Ovary (tissue), 3 donors: ENCODE results near the gene NDC80.

Source experiments
- EP300 ChIP-seq: sonication (generic); formaldehyde crosslinking; IDR thresholded peaks from one replicate; pipeline ENCODE4 v1.6.1; 2017; ENCODE audit warnings: antibody characterized with exemption
- POLR2A ChIP-seq: fragments of 450-650 bp; IDR thresholded peaks from one replicate; pipeline ENCODE4 v1.6.1; 2017; ENCODE audit warnings: antibody characterized with exemption, mild to moderate bottlenecking, moderate library complexity
- TF ChIP-seq, protein P1 (sequence below), 3 donors: fragments of 450-650 bp in 2 of 3; fragments of 200-600 bp in 1 of 3; IDR thresholded peaks; one replicate each; pipeline versions ENCODE4 v1.5.1 to v1.8.0; 2016 to 2022; ENCODE audit warnings: antibody characterized with exemption in 3 of 3, mild to moderate bottlenecking in 1 of 3
- donor health status: DM: no; HTN: no; CAD: no.

GRCh38 chr18:2656981-2657512, 85.7 kb downstream of the NDC80 start:
- TF ChIP-seq, protein P1, sequence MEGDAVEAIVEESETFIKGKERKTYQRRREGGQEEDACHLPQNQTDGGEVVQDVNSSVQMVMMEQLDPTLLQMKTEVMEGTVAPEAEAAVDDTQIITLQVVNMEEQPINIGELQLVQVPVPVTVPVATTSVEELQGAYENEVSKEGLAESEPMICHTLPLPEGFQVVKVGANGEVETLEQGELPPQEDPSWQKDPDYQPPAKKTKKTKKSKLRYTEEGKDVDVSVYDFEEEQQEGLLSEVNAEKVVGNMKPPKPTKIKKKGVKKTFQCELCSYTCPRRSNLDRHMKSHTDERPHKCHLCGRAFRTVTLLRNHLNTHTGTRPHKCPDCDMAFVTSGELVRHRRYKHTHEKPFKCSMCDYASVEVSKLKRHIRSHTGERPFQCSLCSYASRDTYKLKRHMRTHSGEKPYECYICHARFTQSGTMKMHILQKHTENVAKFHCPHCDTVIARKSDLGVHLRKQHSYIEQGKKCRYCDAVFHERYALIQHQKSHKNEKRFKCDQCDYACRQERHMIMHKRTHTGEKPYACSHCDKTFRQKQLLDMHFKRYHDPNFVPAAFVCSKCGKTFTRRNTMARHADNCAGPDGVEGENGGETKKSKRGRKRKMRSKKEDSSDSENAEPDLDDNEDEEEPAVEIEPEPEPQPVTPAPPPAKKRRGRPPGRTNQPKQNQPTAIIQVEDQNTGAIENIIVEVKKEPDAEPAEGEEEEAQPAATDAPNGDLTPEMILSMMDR (IDR thresholded peaks at IDR 0.05), result no peak
- TF ChIP-seq POLR2A (no peak), EP300 (no peak)
